GM21528 (cell line): ENCODE measurements around the gene TMEM52B.

Experiments used
- ATAC-seq: cut with Tn5 transposase; IDR thresholded peaks from one replicate; pipeline ENCODE4 v1.9.1; 2021; ENCODE audit warnings: mild to moderate bottlenecking, moderate library complexity; ENCODE audit not compliant: unreplicated experiment, low FRiP score

TMEM52B gene

GRCh38 chr12:10178821-10179220 lies at the start of gene TMEM52B:
TSS of gene TMEM52B (plus strand) at chr12:10179032. CDS start at chr12:10179575, 543 bp downstream.
- no peak for ATAC-seq

- peak; percentile 76 for ATAC-seq
Measured at GRCh38 chr12:10130042-10130441, 48.8 kb upstream of the TMEM52B start, which contains the start of gene CLEC7A. TSS of gene CLEC7A (minus strand) at chr12:10130199. CDS start at chr12:10130082, 117 bp downstream.

GRCh38 chr12:10131111-10131690 lies 47.6 kb upstream of the TMEM52B start:
- ATAC-seq, result no peak

GRCh38 chr12:10132850-10133370 lies 45.9 kb upstream of the TMEM52B start:
- ATAC-seq, result no peak

DNA sequence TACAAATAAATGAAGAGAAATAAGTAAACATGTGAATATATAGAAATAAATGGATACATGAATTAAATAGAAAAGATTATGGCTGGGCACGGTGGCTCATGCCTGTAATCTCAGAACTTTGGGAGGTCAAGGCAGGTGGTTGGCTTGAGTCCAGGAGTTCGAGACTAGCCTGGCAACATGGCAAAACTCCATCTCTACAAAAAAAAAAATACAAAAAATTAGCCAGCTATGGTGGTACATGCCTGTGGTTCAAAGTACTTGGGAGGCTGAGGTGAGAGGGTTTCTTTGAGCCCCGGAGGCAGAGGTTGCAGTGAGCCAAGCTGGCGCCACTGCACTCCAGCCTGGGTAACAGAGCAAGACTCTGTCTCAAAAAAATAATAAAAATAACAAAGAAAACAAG lies 43.7 kb upstream of the TMEM52B start:
- no peak for ATAC-seq

DNA sequence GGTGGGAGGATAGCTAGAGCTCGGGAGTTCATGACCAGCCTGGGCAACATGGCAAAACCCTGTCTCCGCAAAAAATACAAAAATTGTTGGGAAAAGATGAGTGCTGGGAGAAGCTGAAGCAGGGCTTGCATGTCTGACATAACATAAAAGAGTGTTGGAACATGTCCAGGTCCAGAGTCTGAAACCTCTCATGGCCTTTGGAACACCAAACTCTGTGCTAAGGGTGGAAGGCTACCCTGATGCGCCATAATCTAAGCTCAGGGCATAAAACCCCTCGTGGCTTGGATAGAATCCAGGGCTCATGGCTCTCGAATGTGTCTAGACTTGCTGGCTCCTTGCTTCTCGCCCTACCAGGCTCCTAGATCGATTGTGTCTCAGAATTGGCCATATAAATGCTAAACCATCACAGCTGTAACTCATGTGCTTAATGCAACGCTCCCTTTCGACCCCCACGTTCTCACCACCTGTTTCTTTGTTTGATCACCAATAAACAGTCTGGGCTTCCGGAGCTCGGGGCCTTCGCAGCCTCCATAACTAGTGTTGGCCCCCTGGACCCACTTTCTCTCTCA lies 42.1 kb upstream of the TMEM52B start:
- ATAC-seq, result no peak

DNA sequence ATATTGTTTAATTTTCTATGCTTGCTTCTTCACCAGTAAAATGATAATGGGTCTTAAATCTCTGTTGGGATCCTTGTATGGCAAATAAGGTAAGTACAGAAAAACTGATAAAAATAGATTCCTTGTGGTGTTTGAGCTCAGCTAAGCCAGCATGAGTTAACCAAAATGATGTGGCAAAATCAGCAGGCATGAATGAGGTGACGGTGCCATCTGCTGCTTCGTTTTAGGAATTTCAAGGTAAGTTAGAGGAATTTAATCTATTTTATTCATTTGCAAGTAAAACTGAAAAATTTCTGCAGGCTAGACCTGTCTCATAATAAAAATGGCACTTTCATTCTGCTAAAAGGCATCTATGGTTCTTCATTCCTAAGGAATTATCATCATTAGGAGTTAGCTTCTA lies 38.8 kb upstream of the TMEM52B start:
- ATAC-seq, result no peak

DNA sequence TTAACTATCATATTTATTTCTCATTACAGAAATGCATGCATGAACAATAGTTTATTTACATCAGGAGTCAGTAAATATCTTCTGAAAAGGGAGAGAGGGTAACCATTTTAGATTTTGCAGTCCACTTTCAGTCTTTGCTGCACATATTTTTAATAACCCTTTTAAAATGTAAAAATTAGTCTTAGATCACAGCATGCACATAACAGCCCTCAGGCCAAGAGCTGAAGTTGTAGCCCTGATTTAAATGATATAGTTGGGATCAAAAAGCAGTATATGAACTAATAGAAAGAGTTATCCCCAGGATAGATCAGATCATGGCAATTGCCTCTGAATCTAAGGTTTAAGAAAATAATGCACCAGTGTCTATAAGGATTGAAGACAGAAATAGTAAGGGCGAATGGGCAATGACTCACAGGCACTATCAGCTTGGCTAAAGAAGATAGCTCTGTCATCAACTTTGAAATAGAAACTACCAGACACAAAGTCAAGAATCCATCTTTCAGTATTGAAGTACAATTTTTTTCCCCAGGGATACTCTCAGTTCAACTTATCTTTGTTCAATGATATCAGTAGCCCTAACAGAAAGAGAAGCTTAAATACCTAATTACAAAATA lies 35.7 kb upstream of the TMEM52B start:
- no peak for ATAC-seq

DNA sequence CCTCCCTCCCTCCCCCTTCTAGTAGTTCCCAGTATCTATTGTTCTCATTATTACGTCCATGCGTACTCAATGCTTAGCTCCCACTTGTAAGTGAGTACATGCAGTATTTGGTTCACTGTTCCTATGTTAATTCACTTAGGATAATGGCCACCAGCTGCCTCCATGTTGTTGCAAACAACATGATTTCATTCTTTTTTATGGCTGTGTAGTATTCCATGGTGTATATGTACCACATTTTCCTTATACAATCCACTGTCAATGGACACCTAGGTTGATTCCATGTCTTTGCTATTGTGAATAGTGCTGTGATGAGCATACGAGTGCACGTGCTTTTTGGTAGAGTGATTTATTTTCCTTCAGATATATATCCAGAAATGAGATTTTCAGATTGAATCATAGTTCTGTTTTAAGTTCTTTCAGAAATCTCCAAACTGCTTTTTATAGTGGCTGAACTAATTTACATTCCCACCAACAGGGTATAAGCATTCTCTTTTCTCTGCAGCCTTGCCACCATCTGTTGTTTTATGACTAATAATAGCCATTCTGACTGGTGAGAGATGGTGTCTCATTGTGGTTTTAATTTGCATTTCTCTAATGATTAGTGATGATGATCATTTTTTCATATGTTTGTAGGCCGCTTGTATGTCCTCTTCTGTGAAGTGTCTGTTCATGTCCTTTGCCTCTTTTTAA lies 31.0 kb upstream of the TMEM52B start:
- ATAC-seq, result peak; percentile 78

GRCh38 chr12:10151621-10152020 lies 27.2 kb upstream of the TMEM52B start:
- no peak for ATAC-seq

- peak; percentile 69 for ATAC-seq
Measured at GRCh38 chr12:10153271-10154144, 25.3 kb upstream of the TMEM52B start.

GRCh38 chr12:10154145-10154496 lies 24.7 kb upstream of the TMEM52B start:
- no peak for ATAC-seq

DNA sequence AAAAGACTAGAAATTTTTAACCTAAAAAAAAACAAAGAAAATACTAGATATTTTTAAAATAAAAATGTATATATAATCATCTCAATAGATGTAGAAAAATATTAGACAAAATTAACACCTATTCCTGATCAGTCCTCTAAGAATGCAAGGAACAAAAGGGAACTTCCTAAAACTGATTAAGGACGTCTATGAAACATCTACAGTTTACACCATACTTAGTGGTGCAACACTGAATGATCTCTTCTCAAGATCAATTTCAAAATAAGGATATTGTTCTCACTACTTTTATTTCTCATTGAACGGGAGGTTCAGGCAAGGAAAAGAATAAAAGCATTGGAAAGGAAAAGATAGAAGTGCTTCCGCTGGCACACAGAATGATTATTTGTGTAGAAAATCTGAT lies 22.9 kb upstream of the TMEM52B start:
- ATAC-seq, result no peak

DNA sequence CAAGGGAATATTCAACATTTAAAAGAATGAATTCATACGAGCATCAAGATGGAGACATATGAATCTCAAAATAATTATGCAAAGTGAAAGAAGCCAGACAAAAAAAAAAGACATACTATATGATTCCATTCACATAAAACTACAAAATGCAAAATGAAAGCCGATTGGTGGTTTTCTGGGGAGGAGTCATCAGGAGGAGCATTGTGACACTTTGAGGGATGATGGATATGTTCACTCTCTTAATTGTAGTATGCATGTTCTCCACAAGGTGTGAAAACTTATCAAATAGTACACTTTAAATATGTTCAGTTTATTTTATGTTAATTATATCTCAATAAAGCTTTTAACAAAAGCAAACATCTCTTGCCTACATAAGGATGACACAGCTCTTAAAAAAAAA lies 20.4 kb upstream of the TMEM52B start:
- no peak for ATAC-seq

DNA sequence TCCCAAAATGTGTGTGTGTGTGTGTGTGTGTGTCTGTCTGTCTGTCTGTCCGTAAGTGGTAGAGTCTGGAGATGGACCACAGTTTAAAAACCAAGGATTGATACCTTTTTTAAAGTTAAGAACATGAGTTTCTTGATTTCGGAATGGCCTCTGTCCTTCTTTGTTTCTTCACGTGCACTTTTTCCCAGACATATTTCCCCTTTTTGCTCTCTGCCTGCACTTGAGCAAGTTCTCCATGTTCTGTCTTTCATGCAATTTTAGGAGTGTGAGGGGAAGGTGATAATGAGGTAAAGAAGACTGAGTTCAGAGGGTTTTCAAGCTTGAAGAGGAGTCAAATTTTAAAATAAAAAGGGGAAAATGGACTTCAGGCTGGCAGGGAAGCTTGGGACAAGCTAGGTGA lies 19.6 kb upstream of the TMEM52B start:
- no peak for ATAC-seq

- ATAC-seq, result no peak
Measured at GRCh38 chr12:10160617-10161385, 18.0 kb upstream of the TMEM52B start.

GRCh38 chr12:10163084-10163483 lies 15.7 kb upstream of the TMEM52B start:
- no peak for ATAC-seq

GRCh38 chr12:10165421-10165820 lies 13.4 kb upstream of the TMEM52B start:
- no peak for ATAC-seq

GRCh38 chr12:10167599-10167998 lies 11.2 kb upstream of the TMEM52B start:
- ATAC-seq, result no peak

DNA sequence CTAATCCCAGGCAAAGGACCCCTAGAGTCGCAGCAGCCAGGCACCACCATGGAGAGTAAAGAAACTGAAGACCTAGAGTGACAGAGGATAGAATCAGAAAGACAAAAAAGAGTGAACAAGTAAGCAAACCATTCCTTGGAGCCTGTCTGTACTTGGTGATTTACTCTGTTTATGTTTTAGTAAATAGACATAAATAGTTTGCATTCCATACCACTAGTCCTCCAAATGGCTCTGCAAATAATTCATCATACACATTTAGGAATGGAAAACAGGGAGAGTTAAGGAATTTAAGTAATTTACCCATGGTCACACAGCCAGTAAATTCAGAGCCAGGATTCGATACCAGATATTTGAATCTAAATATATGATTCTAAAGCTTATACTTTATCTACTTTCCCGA lies 9.7 kb upstream of the TMEM52B start:
- ATAC-seq, result no peak
